SHP77 treated with DMSO at 0.1 percent for 48 hours (cell line): Measurements from ENCODE around the gene NOXRED1.

ENCODE experiments used
- DNase-seq: peaks from one replicate; lab custom pipeline; 2025; lab: John Stamatoyannopoulos, UW

Gene NOXRED1

DNA sequence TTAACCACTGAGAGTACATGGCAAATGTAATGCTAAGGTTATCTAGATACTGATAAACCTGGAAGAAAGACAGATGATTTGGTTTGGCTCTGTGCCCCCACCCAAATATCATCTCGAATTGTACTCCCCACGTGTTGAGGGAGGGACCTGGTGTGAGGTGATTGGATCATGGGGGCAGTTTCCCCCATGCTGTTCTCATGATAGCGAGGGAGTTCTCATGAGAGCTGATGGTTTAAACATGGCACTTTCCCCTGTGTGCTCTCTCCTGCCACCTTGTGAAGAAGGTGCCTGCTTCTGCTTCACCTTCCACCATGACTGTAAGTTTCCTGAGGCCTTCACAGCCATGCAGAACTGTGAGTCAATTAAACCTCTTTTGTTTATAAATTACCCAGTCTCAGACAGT, 14.2 kb downstream of the NOXRED1 start:
- no peak for DNase-seq

GRCh38 chr14:77407158-77407557, 16.2 kb downstream of the NOXRED1 start:
- DNase-seq, result no peak

- no peak for DNase-seq
These were observed 16.6 kb downstream of the NOXRED1 start for GRCh38 chr14:77406718-77407117.

DNA sequence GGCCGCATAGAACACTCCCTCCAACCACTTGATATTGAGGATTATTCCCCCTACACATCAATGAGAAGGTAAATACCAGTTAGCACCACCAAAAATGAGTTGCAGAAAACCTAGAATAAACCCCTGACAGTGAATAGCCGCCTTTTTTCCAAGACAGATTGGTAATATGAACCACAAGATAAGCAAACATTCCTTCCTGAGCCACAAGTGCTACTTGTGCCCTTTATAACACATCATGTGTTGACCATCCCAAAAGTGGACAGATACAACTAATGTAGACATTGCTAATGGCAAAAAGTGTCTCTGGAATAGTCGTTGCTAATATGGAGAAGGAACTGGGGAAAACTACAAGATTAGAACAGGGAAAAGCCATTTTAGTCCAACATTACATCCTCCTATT, 17.2 kb downstream of the NOXRED1 start:
- no peak for DNase-seq

GRCh38 chr14:77403768-77404167, 19.6 kb downstream of the NOXRED1 start:
- no peak for DNase-seq

DNA sequence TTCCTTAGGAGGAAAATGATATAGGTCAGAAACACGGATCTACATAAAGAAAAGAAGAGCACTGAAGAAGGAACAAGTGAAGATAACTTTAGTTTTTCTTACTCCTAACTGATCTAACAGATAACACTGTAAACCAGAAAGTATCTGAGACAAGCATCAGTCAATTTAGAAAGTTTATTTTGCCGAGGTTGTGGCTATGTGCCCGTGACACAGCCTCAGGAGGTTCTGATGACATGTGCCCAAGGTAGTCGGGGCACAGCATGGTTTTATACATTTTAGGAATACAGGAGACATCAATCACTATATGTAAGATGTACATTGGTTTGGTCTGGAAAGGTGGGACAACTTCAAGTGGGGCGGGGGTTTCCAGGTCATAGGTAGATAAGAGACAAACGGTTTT, 23.1 kb downstream of the NOXRED1 start:
- DNase-seq, result no peak

DNA sequence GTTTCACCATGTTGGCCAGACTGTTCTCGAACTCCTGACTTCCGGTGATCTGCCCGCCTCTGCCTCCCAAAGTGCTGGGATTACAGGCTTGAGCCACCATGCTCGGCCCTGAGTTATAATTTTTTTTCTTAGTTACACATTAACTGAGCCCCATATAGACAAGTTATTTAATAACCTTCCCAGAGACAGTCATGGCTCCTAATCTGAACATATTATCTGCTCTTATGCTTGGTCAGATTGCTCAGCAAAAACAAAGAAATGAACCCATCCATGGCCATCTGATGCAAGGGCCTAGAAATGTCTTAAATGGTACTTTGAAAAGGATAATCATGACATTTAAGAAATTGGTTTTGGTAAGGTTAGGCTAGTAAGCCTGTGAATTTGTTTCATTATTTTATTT, 33.1 kb downstream of the NOXRED1 start:
- DNase-seq, result no peak

DNA sequence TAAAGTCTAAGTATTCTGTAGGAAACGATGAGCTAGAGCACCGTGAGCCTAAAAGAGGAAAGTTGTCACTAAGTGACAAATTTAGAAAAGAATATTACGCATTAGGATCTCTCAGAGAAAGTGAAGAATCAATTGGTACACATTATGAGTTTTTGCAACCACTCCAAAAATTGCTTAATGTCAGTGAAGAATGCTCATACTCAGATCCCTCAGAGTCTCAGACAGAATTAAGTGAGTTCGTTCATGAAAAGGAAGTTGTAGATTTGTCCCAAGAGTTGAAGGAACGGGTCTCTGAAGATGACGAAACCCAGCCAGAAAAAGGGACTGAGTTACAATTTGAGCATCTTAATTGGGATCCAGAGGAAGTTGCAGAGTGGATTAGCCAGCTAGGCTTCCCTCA, 44.6 kb downstream of the NOXRED1 start:
- no peak for DNase-seq

GRCh38 chr14:77377502-77377844, 45.9 kb downstream of the NOXRED1 start:
- DNase-seq, result no peak

DNA sequence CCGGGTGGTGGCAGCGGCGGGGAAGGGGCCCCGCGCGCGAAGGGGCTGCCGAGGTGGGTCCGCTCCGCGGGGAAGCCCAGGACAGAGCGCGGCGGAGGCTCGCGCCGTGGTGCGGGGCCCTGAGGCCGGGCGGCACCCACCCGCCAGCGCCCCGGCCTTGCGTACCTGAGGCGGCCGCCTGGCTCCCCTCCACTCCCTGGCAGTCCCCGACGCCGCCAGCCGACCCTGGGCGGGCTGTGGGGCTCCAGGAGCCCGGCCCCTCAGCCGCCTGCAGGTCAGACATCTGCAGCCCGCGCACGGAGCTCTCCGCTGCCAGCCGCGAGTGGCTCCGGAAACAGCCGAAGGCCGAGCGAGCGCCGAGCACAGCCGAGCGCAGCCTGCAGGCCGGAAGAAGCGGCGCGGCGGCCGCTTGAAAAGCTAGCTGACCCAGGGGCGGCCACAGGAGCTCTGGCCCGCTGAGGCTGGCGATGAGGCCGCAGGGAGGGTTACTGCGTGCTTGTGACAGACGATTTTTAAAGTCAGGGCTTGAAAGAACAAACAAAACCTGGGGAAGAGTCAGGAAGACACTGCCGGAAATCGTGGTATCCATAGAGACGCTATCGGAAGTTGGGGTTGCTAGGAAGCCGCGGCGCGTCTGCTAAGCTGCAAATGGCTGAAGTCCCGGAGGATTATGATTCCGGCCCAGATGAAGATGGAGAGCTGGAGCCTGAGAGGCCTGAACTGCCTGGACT, 46.4 kb downstream of the NOXRED1 start, which contains the start of the genes SAMD15 and TMED8:
SAMD15 (plus strand) TSS at position 609 of the 731 bp plus-strand sequence; CDS start at position 649, 40 bp downstream.
TMED8 (minus strand) TSS at position 324 of the 731 bp plus-strand sequence; CDS start at position 283, 41 bp downstream.
- DNase-seq, result peak; percentile 92

DNA sequence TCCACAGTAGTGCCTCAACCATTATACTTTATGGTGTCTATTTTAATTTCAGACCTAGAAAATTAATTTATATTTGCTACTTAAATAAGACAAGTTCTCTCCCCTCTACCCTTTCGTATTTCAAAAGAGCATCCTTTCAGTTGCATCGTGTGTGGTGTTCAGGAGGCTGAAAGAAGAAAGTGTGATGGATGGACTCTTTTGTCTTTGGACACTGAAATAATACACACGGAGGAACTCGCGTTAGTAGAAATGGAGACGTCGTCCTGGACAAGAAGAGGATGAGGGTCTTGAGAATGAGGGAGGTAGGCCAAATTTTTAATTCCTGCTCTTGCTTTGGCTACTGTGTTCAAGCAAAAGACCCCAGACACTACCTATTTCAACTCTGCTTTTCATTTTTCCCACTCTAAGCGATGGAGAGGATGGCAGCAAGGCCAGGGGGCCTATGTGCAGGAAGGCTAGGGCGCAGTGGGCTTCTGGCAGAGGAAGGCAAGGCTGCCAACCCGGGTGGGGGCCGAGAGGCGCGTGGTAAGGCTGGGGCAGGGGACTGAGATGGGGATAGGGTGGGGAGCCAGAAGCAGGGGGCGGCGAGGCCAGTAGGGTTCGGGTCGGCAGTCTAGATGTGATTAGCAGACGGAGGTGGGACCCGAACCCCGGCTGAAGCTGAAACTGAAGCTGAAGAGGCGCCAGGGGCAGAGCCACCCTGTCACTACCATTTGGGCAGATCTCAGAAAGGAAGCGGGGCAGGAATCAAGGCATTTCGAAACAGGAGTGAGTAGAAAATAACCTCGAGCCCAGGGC, 47.2 kb downstream of the NOXRED1 start:
- DNase-seq, result no peak

- DNase-seq, result peak; percentile 6
These were observed 48.0 kb downstream of the NOXRED1 start for GRCh38 chr14:77375164-77375950.

- no peak for DNase-seq
These were observed 51.0 kb downstream of the NOXRED1 start for GRCh38 chr14:77372304-77372841.

GRCh38 chr14:77369285-77369684, 54.0 kb downstream of the NOXRED1 start:
- no peak for DNase-seq

- no peak for DNase-seq
These were observed 59.2 kb downstream of the NOXRED1 start for GRCh38 chr14:77364146-77364545.

GRCh38 chr14:77359626-77360025, 63.7 kb downstream of the NOXRED1 start:
- DNase-seq, result no peak

- DNase-seq, result no peak
These were observed 66.4 kb downstream of the NOXRED1 start for GRCh38 chr14:77356899-77357298.

- no peak for DNase-seq
These were observed 67.5 kb downstream of the NOXRED1 start for GRCh38 chr14:77355811-77356210.

GRCh38 chr14:77353469-77354141, 69.7 kb downstream of the NOXRED1 start:
- no peak for DNase-seq

DNA sequence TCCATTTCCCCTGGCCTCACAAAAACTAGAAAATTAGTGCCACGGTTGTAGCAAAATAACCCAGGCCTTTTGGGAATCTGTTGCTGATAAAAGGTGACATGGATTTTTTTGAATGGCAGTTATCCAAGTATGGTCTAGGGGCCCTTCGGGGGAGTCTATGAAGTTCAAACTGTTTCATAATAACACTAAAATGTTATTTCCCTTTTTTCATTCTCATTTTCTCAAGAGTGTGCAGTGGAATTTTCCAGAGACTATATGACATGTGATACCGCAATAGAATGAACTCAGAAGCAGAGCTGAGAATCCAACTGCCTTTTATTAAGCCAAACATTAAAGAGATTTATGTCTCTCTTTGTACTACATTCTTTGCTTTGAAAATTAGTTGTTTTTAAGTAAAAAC, 75.6 kb downstream of the NOXRED1 start:
- no peak for DNase-seq

DNA sequence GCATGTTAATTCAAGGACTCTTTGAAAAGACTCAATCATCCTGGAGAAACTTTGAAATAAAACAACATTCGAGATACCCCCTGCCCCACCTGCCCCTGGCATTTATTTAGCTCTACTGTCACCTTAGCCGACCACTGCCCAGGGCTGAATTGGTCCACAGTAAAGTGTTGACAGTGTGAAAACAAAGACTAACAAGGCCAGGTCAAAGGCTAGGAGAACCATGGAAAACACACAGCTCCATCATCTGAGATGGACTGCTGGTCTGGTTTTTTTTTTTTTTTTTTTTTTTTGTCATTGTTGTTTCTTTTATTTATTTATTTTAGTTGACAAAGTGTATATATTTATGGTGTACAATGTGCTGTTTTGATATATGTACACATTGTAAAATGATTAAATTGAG, 76.8 kb downstream of the NOXRED1 start:
- no peak for DNase-seq
